Activated CD4-positive, alpha-beta T cell treated with anti-CD3 and anti-CD28 coated beads for 36 hours (primary cell): ENCODE data around the gene SLU7. TPM values are rescaled to one million over a fixed set of nuclear protein-coding genes. Genes with fewer than 3 reads are reported as not detected.

ENCODE experiments used
- ATAC-seq: fragments of 200-7000 bp; cut with Tn5 transposase; one replicate; pipeline ENCODE4 v1.10.0; 2021; ENCODE audit warnings: mild to moderate bottlenecking, moderate library complexity
- CTCF ChIA-PET: fragments of 350-600 bp; sonication (Branson Sonifier 250); formaldehyde crosslinking; loops from one replicate; lab custom pipeline; 2021; ENCODE audit warnings: antibody characterized with exemption; lab: Charles Lee
- POLR2A ChIA-PET: fragments of 350-600 bp; sonication (Branson Sonifier 250); formaldehyde crosslinking; loops from one replicate; lab custom pipeline; 2021; ENCODE audit warnings: antibody characterized with exemption, inconsistent platforms; lab: Charles Lee
- DNase-seq: peaks from one replicate; pipeline ENCODE4 v3.0.0-alpha.2; 2020
- H3K27ac Mint-ChIP-seq: one replicate; pipeline ENCODE4 v1.8.0; 2021; ENCODE audit warnings: mixed read lengths
- H3K27me3 Mint-ChIP-seq: one replicate; pipeline ENCODE4 v1.8.0; 2021; ENCODE audit warnings: mixed read lengths
- H3K36me3 Mint-ChIP-seq: one replicate; pipeline ENCODE4 v1.8.0; 2021; ENCODE audit warnings: low read depth, mixed read lengths
- H3K4me1 Mint-ChIP-seq: one replicate; pipeline ENCODE4 v1.8.0; 2021; ENCODE audit warnings: mixed read lengths
- H3K4me3 Mint-ChIP-seq: one replicate; pipeline ENCODE4 v1.8.0; 2021; ENCODE audit warnings: mild to moderate bottlenecking, moderate library complexity, mixed read lengths
- H3K9me3 Mint-ChIP-seq: one replicate; pipeline ENCODE4 v1.8.0; 2021; ENCODE audit warnings: low read depth, mixed read lengths
- intact Hi-C, 2 experiments: fragments of 100-400 bp; cut with DNase I in 1 of 2; cut with micrococcal nuclease in 1 of 2; formaldehyde crosslinking; loops; one replicate each; pipeline versions ENCODE4 v1.14.2 to v1.15.1; 2022 to 2024; cut with DNase I, micrococcal nuclease
- total RNA-seq, 2 experiments: library from RNA; stranded (reverse); gene quantifications; one replicate each; pipeline ENCODE4 v1.2.3, GENCODE V29; 2021

The SLU7 gene
- total RNA-seq, 2 experiments from 2014 or later, result 41.1 to 53.0 TPM

GRCh38 chr5:160450164-160450932 is 31.5 kb upstream of the SLU7 start:
- no peak for DNase-seq
- CTCF ChIA-PET, result no interaction called here
- H3K27ac Mint-ChIP-seq, result no peak overlapping the region
- peak; percentile 30 for ATAC-seq
- no peaks in the 10 kb centered on the region for H3K9me3 Mint-ChIP-seq
- POLR2A ChIA-PET, result no interaction called here
- H3K27me3 Mint-ChIP-seq, result no peaks in the 10 kb centered on the region
- H3K4me1 Mint-ChIP-seq, result peaks cover 9% of the 10 kb centered on the region
- intact Hi-C loops, result no loop called here
- no peak overlapping the region for H3K4me3 Mint-ChIP-seq
- no peaks in the 10 kb centered on the region for H3K36me3 Mint-ChIP-seq

GRCh38 chr5:160449458-160449857 is 30.6 kb upstream of the SLU7 start:
- no peak for DNase-seq
- Mint-ChIP-seq H3K4me1 (peaks cover 11% of the 10 kb centered on the region), H3K4me3 (no peak overlapping the region), H3K27me3 (no peaks in the 10 kb centered on the region), H3K27ac (no peak overlapping the region), H3K9me3 (no peaks in the 10 kb centered on the region), H3K36me3 (no peaks in the 10 kb centered on the region)
- ChIA-PET POLR2A (no interaction called here), CTCF (no interaction called here)
- intact Hi-C loops, result loop anchor here in 1 of 2 experiments (10.0 kb wide), 1 partner anchor 1095 kb away; the partner anchor contains the start of gene GABRB2
- no peak for ATAC-seq

GRCh38 chr5:160448886-160449285 is 30.0 kb upstream of the SLU7 start:
- Mint-ChIP-seq H3K4me1 (peaks cover 12% of the 10 kb centered on the region), H3K36me3 (no peaks in the 10 kb centered on the region), H3K4me3 (no peak overlapping the region), H3K9me3 (no peaks in the 10 kb centered on the region), H3K27ac (no peak overlapping the region), H3K27me3 (no peaks in the 10 kb centered on the region)
- DNase-seq, result no peak
- POLR2A ChIA-PET, result no interaction called here
- intact Hi-C loops, result loop anchor here in 1 of 2 experiments (10.0 kb wide), 1 partner anchor 1096 kb away; the partner anchor contains the start of gene GABRB2
- CTCF ChIA-PET, result interaction anchor here (0.7 to 1.6 kb wide), 2 partner anchors 9 to 11 kb away, joined by 3 to 5 read pairs; no protein-coding TSS in a partner anchor
- no peak for ATAC-seq

GRCh38 chr5:160445751-160446150 is 26.9 kb upstream of the SLU7 start:
- ChIA-PET CTCF (no interaction called here), POLR2A (no interaction called here)
- DNase-seq (no peak), ATAC-seq (no peak)
- intact Hi-C loops, result loop anchor here in 1 of 2 experiments (10.0 kb wide), 1 partner anchor 1099 kb away; the partner anchor contains the start of gene GABRB2
- H3K36me3 Mint-ChIP-seq, result no peaks in the 10 kb centered on the region
- H3K27ac Mint-ChIP-seq, result no peak overlapping the region
- no peaks in the 10 kb centered on the region for H3K27me3 Mint-ChIP-seq
- H3K4me1 Mint-ChIP-seq, result peaks cover 22% of the 10 kb centered on the region
- H3K4me3 Mint-ChIP-seq, result no peak overlapping the region
- no peaks in the 10 kb centered on the region for H3K9me3 Mint-ChIP-seq

- Mint-ChIP-seq H3K4me1 (peaks cover 22% of the 10 kb centered on the region), H3K36me3 (no peaks in the 10 kb centered on the region), H3K9me3 (no peaks in the 10 kb centered on the region), H3K27me3 (no peaks in the 10 kb centered on the region), H3K27ac (no peak overlapping the region), H3K4me3 (no peak overlapping the region)
- ChIA-PET POLR2A (no interaction called here), CTCF (no interaction called here)
- DNase-seq, result no peak
- intact Hi-C loops, result loop anchor here in 1 of 2 experiments (10.0 kb wide), 1 partner anchor 1100 kb away; the partner anchor contains the start of gene GABRB2
- no peak for ATAC-seq
These were observed 26.3 kb upstream of the SLU7 start for GRCh38 chr5:160445132-160445531.

- H3K9me3 Mint-ChIP-seq, result no peaks in the 10 kb centered on the region
- DNase-seq (no peak), ATAC-seq (no peak)
- no peaks in the 10 kb centered on the region for H3K27me3 Mint-ChIP-seq
- peaks cover 25% of the 10 kb centered on the region for H3K4me1 Mint-ChIP-seq
- intact Hi-C loops, result loop anchor here in 1 of 2 experiments (10.0 kb wide), 1 partner anchor 1100 kb away; the partner anchor contains the start of gene GABRB2
- no peak overlapping the region for H3K4me3 Mint-ChIP-seq
- CTCF ChIA-PET, result no interaction called here
- POLR2A ChIA-PET, result no interaction called here
- no peaks in the 10 kb centered on the region for H3K36me3 Mint-ChIP-seq
- no peak overlapping the region for H3K27ac Mint-ChIP-seq
These were observed 25.5 kb upstream of the SLU7 start for GRCh38 chr5:160444407-160444806.

- ChIA-PET POLR2A (no interaction called here), CTCF (interaction anchor here (0.8 to 6.2 kb wide), 2 partner anchors 21 to 127 kb away, joined by 3 to 107 read pairs; partner anchors contain the start of genes PTTG1 and SLU7)
- H3K4me1 Mint-ChIP-seq, result peaks cover 33% of the 10 kb centered on the region
- no peak for ATAC-seq
- H3K27me3 Mint-ChIP-seq, result no peaks in the 10 kb centered on the region
- no peaks in the 10 kb centered on the region for H3K9me3 Mint-ChIP-seq
- no peak overlapping the region for H3K27ac Mint-ChIP-seq
- no peak overlapping the region for H3K4me3 Mint-ChIP-seq
- intact Hi-C loops, result loop anchor here in 1 of 2 experiments (10.0 kb wide), 1 partner anchor 1102 kb away; the partner anchor contains the start of gene GABRB2
- no peak for DNase-seq
- no peaks in the 10 kb centered on the region for H3K36me3 Mint-ChIP-seq
These were observed 24.0 kb upstream of the SLU7 start for GRCh38 chr5:160442824-160443431.

GRCh38 chr5:160441311-160441781 is 22.5 kb upstream of the SLU7 start:
- Mint-ChIP-seq H3K4me3 (no peak overlapping the region), H3K4me1 (peaks cover 39% of the 10 kb centered on the region), H3K9me3 (no peaks in the 10 kb centered on the region), H3K27me3 (no peaks in the 10 kb centered on the region), H3K36me3 (no peaks in the 10 kb centered on the region), H3K27ac (no peak overlapping the region)
- intact Hi-C loops, result loop anchor here in 1 of 2 experiments (10.0 kb wide), 1 partner anchor 1103 kb away; the partner anchor contains the start of gene GABRB2
- DNase-seq (no peak), ATAC-seq (no peak)
- CTCF ChIA-PET, result interaction anchor here (1.0 to 6.2 kb wide), 6 partner anchors 20 to 67 kb away, joined by 3 to 107 read pairs (median 6); partner anchors contain the start of genes PTTG1 and SLU7
- POLR2A ChIA-PET, result interaction anchor here (1.1 kb wide), 1 partner anchor 26 kb away, joined by 4 read pairs; no protein-coding TSS in a partner anchor

GRCh38 chr5:160439205-160439600 is 20.3 kb upstream of the SLU7 start:
- POLR2A ChIA-PET, result interaction anchor here (1.6 to 2.3 kb wide), 2 partner anchors 29 to 68 kb away, joined by 7 to 18 read pairs; no protein-coding TSS in a partner anchor
- peaks cover 35% of the 10 kb centered on the region for H3K4me1 Mint-ChIP-seq
- H3K27ac Mint-ChIP-seq, result peak overlapping the region; percentile 97
- DNase-seq (peak; percentile 93), ATAC-seq (peak; percentile 78)
- peaks cover 4% of the 10 kb centered on the region for H3K27me3 Mint-ChIP-seq
- CTCF ChIA-PET, result interaction anchor here (0.6 to 6.2 kb wide), 35 partner anchors 9 to 592 kb away, joined by 3 to 107 read pairs (median 5); partner anchors contain the start of genes PTTG1 and SLU7
- H3K4me3 Mint-ChIP-seq, result peak overlapping the region; percentile 74
- H3K9me3 Mint-ChIP-seq, result no peaks in the 10 kb centered on the region
- intact Hi-C loops, result loop anchor here (1.0 to 10.0 kb wide), 8 partner anchors 17 to 406 kb away; partner anchors contain the start of gene PTTG1 (in 1 of the 2)
- no peaks in the 10 kb centered on the region for H3K36me3 Mint-ChIP-seq

- intact Hi-C loops, result loop anchor here (1.0 to 10.0 kb wide), 9 partner anchors 16 to 406 kb away; partner anchors contain the start of gene PTTG1 (in 1 of the 2)
- H3K9me3 Mint-ChIP-seq, result no peaks in the 10 kb centered on the region
- POLR2A ChIA-PET, result interaction anchor here (0.5 to 2.3 kb wide), 4 partner anchors 17 to 68 kb away, joined by 3 to 18 read pairs (median 5); partner anchors contain the start of gene PTTG1
- H3K4me3 Mint-ChIP-seq, result peak overlapping the region; percentile 74
- H3K36me3 Mint-ChIP-seq, result no peaks in the 10 kb centered on the region
- ATAC-seq (peak; percentile 64), DNase-seq (peak; percentile 76)
- H3K27me3 Mint-ChIP-seq, result peaks cover 4% of the 10 kb centered on the region
- H3K4me1 Mint-ChIP-seq, result peaks cover 35% of the 10 kb centered on the region
- peak overlapping the region; percentile 97 for H3K27ac Mint-ChIP-seq
- CTCF ChIA-PET, result interaction anchor here (0.6 to 6.2 kb wide), 62 partner anchors 8 to 1111 kb away, joined by 3 to 107 read pairs (median 4); partner anchors contain the start of genes PTTG1 and SLU7
These were observed 19.7 kb upstream of the SLU7 start for GRCh38 chr5:160438316-160439204.
